NCI-H1436 (cell line): ENCODE measurements around the gene LRRC43.

Experiments
- DNase-seq: peaks from one replicate; lab custom pipeline; 2025; lab: John Stamatoyannopoulos, UW

LRRC43 gene

GRCh38 chr12:122226366-122227125 is 43.6 kb downstream of the LRRC43 start:
- DNase-seq: no peak

GRCh38 chr12:122227341-122227740 is 44.4 kb downstream of the LRRC43 start:
- DNase-seq: peak; percentile 67

- no peak for DNase-seq
Measured at GRCh38 chr12:122228092-122228491, 45.2 kb downstream of the LRRC43 start.

- no peak for DNase-seq
Measured at GRCh38 chr12:122230798-122231197, 47.9 kb downstream of the LRRC43 start.

- DNase-seq: no peak
Measured at GRCh38 chr12:122232691-122233090, 49.8 kb downstream of the LRRC43 start.

GRCh38 chr12:122235741-122236140 is 52.8 kb downstream of the LRRC43 start:
- no peak for DNase-seq

- no peak for DNase-seq
Measured at GRCh38 chr12:122238861-122239260, 55.9 kb downstream of the LRRC43 start.

- no peak for DNase-seq
Measured at GRCh38 chr12:122243965-122244364, 61.0 kb downstream of the LRRC43 start.

GRCh38 chr12:122244565-122245371 is 61.8 kb downstream of the LRRC43 start:
- DNase-seq: no peak

GRCh38 chr12:122245553-122245952 is 62.6 kb downstream of the LRRC43 start:
- DNase-seq: no peak

GRCh38 chr12:122250047-122250446 is 67.1 kb downstream of the LRRC43 start:
- no peak for DNase-seq

- DNase-seq: no peak
Measured at GRCh38 chr12:122250536-122250935, 67.6 kb downstream of the LRRC43 start.
